ENCODE data around the gene CYP4A22.
"Not testable (repeated sequence)": the region's sequence is repeated elsewhere in the genome, so short reads cannot be mapped to it uniquely, and the experiment has no call there.

CYP4A22 gene

DNA sequence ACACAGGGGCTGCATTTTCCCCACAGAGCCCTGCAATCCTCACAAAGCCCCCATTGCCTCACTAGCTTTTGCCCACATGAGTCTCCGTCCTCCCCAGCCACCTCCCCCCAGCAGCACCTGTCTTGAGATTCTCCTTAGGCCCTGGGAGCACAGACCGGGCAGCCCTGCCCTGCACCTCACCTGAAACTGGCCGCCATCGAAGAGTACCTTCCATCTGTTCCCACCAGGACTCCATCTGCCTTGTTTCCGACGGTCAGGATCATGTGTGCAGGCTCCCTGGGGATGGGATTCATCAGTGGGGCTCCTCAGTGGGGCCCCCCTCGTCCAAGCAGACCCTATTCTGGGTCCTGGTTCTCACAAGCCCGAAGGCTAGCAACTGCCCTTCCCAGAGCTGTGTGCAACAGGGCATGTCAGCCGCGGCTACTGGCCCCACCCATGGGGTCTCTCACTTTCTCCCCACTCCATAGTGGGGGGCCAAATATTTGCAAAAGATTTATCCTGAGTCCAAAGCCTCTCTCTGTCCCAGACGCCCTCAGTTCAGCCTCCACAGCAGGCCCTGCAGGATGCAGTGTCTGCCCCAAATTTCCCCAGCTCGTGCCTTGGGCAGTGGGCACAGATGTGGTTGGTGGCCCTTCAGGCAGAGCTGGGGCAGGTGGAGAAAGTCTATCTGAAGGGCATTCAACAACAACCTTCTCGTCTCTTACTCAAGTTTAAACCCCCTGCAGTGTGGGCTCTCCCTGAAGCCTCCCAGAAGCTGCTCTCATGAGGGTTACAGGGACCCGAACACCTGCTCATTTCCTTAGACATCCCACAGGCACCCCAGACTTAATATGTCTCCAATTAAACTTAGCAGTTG is 47.8 kb downstream of the CYP4A22 start:
- in situ Hi-C loops (cut with HindIII; ENCODE audit: low sequenced_read_pairs), result no loop called here

DNA sequence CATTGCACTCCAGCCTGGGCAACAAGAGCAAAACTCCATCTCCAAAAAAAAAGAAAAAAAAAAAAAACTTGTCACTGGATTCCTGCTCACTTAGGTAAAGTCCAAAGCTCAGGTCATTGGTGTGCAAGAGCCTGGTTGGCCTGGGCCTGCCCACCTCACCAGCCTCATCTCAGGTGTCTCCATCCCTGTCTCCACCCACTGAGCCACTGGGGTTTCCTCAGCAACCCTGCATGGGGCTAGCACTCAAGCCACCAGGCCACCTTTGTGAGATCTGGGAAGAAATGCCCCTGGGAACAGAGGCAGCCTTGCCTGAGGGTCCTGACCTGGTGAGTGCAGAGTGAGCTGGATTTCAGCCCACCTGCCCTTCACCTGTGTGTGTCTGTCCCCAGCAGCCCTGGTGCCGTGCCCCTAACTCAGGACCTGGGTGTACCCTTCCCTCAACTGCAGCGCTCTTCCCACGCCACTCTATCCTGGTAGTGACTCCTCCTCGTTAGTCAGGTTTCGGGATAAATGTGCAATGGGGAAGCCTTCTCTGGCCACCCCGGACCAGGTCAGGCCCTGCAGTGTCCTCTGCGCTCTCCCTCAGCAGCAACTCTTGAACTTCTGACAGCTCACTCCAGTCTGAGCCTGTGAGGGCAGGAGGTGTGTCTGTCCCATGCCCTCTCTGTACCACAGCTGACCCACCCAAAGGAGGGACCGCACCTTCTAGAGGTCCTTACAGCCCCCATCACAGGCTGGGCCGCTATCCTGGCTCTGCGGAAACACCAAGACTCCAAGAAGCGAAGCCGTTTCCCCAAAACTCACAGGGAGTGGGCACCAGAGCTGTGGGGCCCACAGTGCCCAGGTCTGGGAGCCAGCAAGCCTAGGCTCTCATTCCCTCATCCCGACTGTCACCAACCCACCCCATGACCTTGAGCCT is 49.3 kb downstream of the CYP4A22 start:
- in situ Hi-C loops (cut with HindIII; ENCODE audit: low sequenced_read_pairs), result no loop called here

DNA sequence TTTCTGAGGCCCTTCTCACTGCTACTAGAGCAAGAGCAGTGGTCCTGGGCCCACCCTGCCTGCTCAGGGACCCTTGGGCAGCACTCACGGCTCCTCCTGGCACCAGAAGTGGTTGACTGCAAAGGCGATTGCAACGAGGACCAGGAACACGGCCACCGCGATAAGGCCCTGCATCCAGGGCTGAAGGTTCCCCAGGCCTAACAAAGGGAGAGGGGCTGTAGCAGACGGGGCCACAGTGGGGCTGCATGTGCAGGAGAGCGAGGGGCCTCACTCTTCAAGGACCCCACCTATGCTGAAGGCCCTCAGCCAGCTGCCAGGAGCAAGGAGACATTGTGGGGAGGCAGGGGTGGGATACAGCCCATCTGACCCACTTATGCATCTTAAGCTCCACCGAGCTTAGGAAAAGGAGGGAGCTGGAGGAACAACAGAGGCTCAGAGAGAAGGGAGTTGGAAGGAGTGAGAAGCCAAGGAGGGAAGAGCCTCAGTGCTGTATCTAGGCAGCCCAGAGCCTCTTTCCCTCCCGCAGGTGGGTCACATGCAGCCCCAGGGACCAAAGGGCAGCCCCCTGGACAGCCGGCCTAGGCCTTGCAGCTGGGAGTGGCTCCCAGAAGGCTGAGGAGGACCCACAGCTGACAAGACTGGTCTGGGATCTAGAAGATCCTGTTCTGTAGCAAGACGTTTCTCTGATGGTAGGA is 50.1 kb downstream of the CYP4A22 start:
- in situ Hi-C loops (cut with HindIII; ENCODE audit: low sequenced_read_pairs), result no loop called here

DNA sequence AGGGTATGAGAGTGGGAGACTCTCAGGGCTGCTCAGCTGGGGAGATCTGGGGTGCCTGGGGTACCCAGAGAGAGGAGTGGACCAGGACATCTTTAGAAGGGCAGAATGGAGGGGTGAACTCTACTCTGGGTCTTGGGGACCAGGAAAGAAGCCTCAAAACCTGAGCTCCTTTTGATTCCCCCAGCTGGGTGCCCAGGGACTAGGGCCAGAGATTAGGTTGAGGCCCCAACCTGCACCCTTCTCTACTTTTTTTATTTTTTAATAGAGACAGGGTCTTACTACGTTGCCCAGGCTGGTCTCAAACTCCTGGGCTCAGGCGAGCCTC is 50.6 kb downstream of the CYP4A22 start:
- in situ Hi-C loops (cut with HindIII; ENCODE audit: low sequenced_read_pairs), result no loop called here

DNA sequence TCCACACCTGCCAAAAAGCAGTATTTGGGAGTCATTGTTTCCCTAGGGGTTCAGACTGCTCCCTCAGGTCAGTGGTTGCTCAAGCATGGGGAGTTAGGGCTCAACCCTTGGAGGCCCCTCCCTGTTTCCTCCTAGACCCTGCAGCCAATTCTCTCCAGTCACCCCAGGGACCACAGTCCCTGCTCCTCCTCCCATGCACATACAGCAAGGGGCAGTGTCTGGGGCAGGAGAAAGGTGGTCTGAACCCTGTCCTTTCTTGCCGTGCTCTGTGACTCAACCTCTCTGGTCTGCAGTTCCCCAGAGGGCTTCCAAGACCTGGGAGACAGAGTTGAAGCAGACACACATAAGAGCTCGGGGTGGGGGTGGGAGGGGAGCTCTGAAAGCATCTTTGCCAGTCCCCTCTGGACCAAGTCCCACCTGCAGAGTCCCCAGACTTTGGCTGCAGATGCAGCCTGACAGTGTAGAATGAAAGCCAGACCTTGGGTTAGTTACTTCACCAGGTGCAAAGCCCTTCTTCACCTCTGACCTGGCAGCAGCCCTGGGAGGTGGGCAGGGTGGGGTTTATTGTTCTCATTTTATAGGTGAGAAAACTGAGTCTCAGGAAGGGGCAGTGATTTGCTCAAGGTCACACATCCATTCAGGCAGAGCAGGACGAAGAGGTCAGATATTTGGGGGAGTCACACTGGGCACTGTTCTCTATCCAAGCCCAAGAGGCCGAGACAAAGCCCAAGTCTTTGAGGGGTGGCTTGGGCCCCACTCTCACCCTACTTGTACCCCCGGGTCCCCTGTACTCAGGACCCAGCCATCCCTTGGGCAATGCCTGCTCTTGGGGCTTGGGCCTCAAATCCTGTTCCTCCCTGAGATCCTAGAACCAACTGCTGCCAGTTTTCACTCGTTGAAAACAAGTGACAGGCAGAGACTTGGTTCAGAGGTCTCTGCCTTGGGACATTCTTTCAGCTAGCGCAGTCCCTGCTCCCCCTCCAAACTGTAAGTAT is 51.8 kb downstream of the CYP4A22 start:
- in situ Hi-C loops (cut with HindIII; ENCODE audit: low sequenced_read_pairs), result no loop called here

DNA sequence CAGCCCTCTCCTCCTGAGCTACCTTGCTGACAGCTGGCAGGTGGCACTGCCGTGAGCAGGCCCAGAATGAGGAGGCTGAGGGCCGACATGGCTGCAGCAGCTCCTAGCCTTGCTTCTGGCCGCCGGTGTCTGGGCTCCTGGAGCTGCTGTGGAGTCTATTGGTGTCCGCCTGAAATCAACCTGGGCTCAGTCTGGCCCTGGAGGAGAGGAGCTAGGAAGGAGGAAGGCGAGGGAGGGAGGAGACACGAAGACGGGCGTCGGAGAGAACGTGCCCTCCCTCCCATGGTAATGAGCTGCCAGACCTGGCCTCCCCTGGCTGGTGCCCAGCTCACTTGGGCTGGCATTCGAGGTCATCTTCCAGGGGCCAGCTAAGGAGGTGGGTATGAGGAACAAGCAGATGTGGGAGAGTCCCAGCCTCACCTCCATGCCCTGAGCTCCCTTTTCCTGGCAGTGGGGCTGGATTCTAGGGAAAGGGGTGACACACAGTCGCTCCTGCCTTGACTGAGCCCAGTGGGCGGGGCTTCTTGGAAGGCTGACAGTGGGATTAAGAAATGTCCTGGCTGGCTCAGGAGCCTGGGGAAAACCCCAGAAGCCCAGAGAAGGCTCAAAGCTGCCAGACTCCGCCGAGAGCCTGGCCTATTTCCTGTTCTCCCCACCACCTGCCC is 52.7 kb downstream of the CYP4A22 start, which contains the start of gene PDZK1IP1:
TSS of gene PDZK1IP1 (minus strand) at position 193 of the 665 bp plus-strand sequence. CDS start at position 89, 104 bp downstream.
- in situ Hi-C loops (cut with HindIII; ENCODE audit: low sequenced_read_pairs), result no loop called here

DNA sequence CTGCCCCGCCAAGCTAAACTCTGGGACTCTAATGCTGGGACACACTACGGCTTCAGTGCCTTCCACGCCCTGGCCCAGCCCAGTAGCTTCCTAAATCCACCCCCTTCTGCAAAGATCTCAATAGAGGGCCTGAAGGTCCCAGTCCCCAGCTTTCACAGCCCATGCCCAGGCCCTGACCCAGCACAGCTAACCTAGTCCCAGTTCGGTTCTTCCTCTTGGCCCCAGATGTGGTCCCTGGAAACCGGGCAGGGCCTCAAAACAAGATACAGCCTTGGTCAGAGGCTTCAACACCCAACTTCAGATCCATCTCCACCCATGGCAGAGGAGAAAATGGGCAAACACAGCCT is 53.2 kb downstream of the CYP4A22 start:
- in situ Hi-C loops (cut with HindIII; ENCODE audit: low sequenced_read_pairs), result no loop called here

DNA sequence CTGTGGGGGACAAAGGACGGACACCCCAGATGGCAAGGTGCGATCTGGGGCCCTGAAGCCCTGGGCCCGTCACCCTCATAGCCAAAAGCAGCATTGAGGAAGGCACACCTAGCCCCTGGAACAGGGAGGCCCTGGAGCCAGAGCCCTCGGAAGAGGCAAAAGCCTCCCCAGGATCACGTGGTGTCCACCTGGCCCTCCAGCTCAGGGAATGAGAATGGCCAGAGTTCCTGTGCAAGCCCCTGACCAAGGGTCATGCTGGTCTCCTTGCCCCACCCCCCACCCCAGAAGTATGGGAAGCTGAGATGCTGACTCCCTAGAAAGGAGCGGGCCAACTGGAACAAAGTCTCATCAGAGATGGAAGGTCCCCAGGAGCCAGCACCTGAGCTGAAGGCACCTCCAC is 53.6 kb downstream of the CYP4A22 start:
- in situ Hi-C loops (cut with HindIII; ENCODE audit: low sequenced_read_pairs), result no loop called here

DNA sequence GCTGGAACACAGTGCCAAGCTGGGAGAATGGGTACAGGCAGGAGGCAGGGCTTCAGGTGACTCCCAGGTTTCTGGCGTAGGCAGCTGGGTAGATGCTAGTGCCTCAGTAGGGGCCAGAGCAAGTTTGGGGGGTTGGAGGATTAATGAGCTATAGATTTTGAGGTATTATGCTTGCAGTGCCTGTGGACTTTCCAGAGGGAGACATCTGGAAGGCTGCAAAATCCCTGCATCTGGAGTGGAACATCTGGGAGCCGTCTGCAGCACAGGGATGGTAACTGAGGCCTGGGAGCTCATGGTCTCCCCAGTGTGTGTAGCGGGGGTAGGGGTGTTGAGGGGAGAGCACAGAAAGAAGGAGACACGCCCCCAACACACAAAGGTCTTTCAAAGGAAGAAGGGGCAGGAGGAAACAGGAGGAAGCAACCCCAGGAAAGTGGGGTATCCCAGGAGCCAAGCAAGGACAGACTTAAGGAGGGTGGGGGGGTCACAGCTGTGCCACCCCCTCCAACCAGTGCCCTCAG is 54.8 kb downstream of the CYP4A22 start:
- in situ Hi-C loops (cut with HindIII; ENCODE audit: low sequenced_read_pairs), result no loop called here

DNA sequence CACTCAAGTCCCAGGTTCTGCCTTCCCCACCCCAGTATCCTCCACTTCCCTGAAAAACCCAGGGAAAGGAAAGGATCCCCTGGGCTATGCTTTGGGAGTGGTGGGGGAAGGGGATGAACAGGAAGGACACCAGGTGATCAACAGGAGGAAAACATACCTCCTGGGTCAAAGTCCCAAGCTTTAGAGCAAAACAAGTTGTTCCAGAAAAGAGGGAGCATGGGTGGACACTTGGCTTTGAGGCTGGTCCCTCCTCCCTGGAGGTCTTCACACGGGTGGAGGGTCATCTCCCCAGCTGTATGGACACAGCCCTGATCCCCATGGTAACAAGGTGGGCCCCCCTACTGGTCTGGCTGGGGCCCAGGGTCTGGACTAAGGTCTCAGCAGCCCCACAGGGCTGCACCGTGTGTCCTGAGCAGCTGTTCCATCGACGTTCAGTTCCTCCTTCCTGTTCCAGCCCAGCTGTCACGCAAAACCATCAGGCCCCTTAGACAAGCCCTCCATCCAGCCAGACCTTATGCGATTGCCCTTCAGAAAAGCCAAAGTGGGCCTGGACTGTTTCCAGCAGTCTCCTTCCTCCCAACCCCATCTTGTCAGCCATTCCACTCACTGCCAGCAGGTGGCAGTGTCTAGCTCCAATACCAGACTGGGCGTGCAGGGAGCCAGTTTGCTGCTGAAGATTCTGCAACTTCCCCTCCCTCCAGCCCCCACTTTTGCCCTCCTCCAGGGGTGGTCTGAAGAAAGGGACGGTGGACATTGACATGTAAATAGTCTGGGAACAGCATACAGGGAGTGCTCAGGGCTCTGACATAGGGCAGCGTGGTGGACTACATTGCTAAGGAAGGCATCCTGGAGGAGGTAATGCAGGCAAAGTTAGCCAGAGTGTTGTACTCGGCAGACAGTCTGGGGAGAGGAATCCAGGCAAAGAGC is 55.5 kb downstream of the CYP4A22 start:
- in situ Hi-C loops (cut with HindIII; ENCODE audit: low sequenced_read_pairs), result no loop called here

DNA sequence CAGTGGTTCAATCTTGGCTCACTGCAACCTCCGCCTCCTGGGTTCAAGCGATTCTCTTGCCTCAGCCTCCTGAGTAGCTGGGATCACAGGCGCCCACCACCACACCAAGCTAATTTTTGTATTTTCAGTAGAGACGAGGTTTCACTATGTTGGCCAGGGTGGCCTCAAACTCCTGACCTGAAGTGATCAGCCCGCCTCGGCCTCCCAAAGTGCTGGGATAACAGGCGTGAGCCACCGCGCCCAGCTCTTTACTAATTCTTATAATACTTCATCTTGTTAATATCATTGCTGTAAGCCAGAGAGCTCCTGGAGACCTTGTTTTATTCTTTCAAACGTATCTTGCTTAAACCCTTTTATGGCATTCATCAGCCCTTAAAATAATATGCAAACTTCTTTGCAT is 56.3 kb downstream of the CYP4A22 start:
- in situ Hi-C loops (cut with HindIII; ENCODE audit: low sequenced_read_pairs), result not testable (repeated sequence)

DNA sequence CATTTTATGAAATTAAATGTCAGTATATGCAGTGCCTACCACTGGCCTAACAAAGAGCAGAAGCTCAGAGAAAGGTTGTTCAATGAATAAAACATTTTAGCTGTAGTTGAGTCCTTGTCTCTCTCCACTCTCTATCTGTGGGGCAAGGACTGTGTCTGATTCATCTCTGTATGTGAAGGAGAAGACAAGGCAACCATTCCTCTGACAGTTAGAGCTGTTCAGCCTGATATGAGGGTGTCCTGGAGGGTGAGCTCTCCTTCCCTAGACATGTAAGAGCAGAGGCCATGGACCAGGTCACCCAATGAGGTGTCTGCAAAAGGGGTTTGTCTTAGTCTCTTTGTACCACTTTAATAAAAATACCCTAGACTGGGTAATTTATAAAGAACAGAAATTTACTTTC is 57.1 kb downstream of the CYP4A22 start:
- in situ Hi-C loops (cut with HindIII; ENCODE audit: low sequenced_read_pairs), result no loop called here

DNA sequence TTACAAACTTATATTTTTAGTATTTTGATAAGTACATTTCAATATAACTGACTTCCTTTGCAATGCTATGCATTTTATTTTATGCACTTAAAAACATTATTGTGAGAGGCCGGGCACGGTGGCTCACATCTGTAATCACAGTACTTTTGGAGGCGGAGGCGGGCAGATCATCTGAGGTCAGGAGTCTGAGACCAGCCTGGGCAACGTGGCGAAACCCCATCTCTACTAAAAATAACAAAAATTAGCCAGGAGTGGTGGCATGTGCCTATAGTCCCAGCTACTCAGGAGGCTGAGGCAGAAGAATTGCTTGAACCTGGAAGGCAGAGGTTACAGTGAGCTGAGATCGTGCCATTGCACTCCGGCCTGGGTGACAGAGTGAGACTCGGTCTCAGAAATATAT is 58.7 kb downstream of the CYP4A22 start:
- in situ Hi-C loops (cut with HindIII; ENCODE audit: low sequenced_read_pairs), result not testable (repeated sequence)

DNA sequence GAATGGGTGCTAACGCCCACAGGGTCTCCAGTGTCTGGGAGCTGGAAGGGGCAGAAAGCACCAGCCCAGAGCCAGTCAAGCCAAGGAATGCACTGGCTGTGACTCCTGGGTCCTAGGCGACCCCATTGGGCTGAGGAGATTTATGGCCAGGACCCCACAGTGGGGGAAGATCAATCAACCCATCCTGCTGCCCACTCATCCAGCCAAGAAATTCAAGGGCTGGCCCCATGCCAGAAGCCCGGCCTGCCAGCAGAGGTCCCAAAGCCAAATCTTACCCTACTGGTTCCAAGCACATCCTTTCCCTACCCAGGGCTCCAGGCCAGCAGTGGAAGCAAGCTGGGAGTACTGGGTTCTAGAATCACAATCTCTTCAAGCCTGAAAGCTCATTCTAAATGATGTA is 59.4 kb downstream of the CYP4A22 start:
- in situ Hi-C loops (cut with HindIII; ENCODE audit: low sequenced_read_pairs), result no loop called here

DNA sequence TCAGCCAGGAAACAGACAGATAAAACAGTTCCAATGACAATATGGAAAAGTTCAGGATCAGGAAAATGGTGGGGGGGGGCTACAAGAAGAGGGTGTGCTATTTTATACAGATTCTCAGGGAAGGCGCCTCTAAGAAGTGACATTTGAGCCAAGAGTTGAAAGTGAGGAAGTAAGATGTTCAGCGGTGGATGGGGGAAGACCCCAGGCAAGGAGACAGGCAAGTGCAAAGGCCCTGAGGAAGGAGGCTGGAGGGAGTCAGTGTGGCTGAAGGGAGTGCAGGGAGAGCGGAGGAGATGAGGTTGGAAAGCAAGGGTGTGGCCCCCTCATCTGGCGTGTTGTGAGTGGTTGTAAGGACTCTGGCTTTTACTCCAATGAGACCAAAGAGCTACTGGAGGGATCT is 61.0 kb downstream of the CYP4A22 start:
- in situ Hi-C loops (cut with HindIII; ENCODE audit: low sequenced_read_pairs), result no loop called here

All from DLD1 (cell line).